Type B pancreatic cell (in vitro differentiated cells): ENCODE results near the gene TLE1. TPM values are rescaled to one million over a fixed set of nuclear protein-coding genes. Genes with fewer than 3 reads are reported as not detected.
"Not testable (repeated sequence)": the region's sequence is repeated elsewhere in the genome, so short reads cannot be mapped to it uniquely, and the experiment has no call there.

Source experiments
- DNase-seq: peaks from one replicate; pipeline ENCODE4 v3.0.0; 2021; ENCODE audit warnings: mixed read lengths; ENCODE audit not compliant: unreplicated experiment; ENCODE audit errors: extremely low spot score
- H3K27ac Mint-ChIP-seq: 2 replicates; pipeline ENCODE4 v1.8.0; 2021; ENCODE audit warnings: mild to moderate bottlenecking, mixed read lengths
- H3K27me3 Mint-ChIP-seq: 2 replicates; pipeline ENCODE4 v1.8.0; 2021; ENCODE audit warnings: mixed read lengths
- H3K36me3 Mint-ChIP-seq: 2 replicates; pipeline ENCODE4 v1.8.0; 2021; ENCODE audit warnings: mixed read lengths
- H3K4me1 Mint-ChIP-seq: one replicate; pipeline ENCODE4 v1.8.0; 2021; ENCODE audit warnings: mixed read lengths; ENCODE audit not compliant: unreplicated experiment
- H3K4me3 Mint-ChIP-seq: 2 replicates; pipeline ENCODE4 v1.8.0; 2021; ENCODE audit warnings: mild to moderate bottlenecking, mixed read lengths
- H3K9me3 Mint-ChIP-seq: 2 replicates; pipeline ENCODE4 v1.8.0; 2021; ENCODE audit warnings: mixed read lengths
- total RNA-seq: library from RNA; stranded (reverse); gene quantifications from 2 replicates; pipeline ENCODE4 v1.2.1, GENCODE V29; 2021; ENCODE audit warnings: low replicate concordance
- TF ChIP-seq, protein P1 (sequence below): fragments of 200-600 bp; sonication (generic); conservative IDR thresholded peaks from 2 replicates; pipeline ENCODE4 v1.5.0; 2021; ENCODE audit warnings: antibody characterized with exemption, mild to moderate bottlenecking

Gene TLE1
- total RNA-seq, 1 donor from 2014 or later: 99.6 TPM

DNA sequence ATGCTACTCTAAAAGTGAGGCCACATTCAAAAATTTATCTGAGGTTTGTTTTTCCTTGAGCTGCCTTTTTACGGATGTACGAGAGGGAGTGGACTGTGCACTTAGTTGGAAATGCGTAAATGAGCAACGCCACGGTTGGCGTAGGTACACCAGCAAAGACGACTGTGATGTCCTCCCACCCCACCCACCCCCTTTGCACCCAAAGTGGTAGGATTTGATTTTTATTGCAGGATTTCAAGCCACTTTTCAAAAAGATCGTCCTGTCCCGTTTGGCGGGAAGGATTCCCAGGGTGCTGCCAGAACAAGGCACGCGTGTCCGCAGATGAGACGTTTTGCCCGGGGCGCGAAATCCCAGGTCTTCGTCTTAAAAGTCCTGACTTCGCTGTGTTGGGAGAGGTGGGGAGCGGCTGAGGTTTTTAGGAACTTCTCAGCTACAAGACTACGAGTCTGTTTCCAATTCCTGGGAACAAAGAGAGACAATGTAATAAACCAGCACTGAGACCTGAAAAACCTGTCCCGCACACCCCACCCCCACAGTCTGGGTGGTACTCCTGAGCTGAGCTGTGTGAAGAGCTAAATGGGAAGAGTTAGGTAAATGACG is 1.0 kb upstream of the TLE1 start:
- peak overlapping the region; percentile 94 for H3K27ac Mint-ChIP-seq
- peaks cover 40% of the 10 kb centered on the region for H3K4me1 Mint-ChIP-seq
- H3K27me3 Mint-ChIP-seq: peaks cover 14% of the 10 kb centered on the region
- H3K4me3 Mint-ChIP-seq: peak overlapping the region; percentile 98
- H3K36me3 Mint-ChIP-seq: peaks cover 5% of the 10 kb centered on the region
- H3K9me3 Mint-ChIP-seq: no peaks in the 10 kb centered on the region
- DNase-seq: peak; percentile 71
- TF ChIP-seq, protein P1, sequence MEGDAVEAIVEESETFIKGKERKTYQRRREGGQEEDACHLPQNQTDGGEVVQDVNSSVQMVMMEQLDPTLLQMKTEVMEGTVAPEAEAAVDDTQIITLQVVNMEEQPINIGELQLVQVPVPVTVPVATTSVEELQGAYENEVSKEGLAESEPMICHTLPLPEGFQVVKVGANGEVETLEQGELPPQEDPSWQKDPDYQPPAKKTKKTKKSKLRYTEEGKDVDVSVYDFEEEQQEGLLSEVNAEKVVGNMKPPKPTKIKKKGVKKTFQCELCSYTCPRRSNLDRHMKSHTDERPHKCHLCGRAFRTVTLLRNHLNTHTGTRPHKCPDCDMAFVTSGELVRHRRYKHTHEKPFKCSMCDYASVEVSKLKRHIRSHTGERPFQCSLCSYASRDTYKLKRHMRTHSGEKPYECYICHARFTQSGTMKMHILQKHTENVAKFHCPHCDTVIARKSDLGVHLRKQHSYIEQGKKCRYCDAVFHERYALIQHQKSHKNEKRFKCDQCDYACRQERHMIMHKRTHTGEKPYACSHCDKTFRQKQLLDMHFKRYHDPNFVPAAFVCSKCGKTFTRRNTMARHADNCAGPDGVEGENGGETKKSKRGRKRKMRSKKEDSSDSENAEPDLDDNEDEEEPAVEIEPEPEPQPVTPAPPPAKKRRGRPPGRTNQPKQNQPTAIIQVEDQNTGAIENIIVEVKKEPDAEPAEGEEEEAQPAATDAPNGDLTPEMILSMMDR: no peak

DNA sequence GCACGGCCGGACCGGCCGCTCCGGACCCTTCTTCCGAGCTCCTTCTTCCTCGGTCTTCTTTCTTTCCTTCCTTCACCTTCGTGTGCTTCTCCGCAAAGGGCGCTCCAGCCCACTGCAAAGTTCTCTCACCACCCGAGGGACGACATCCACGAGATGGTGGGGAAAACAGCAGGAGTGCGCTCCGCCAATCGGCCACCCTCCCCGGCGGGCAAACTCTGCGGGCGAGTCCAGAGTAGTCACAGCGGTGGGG is 329 bp downstream of the TLE1 start:
- Mint-ChIP-seq H3K4me3 (peak overlapping the region; percentile 98), H3K27me3 (peaks cover 14% of the 10 kb centered on the region), H3K4me1 (peaks cover 28% of the 10 kb centered on the region), H3K27ac (peak overlapping the region; percentile 86)
- H3K9me3 Mint-ChIP-seq, H3K36me3 Mint-ChIP-seq, DNase-seq: not testable (repeated sequence)

DNA sequence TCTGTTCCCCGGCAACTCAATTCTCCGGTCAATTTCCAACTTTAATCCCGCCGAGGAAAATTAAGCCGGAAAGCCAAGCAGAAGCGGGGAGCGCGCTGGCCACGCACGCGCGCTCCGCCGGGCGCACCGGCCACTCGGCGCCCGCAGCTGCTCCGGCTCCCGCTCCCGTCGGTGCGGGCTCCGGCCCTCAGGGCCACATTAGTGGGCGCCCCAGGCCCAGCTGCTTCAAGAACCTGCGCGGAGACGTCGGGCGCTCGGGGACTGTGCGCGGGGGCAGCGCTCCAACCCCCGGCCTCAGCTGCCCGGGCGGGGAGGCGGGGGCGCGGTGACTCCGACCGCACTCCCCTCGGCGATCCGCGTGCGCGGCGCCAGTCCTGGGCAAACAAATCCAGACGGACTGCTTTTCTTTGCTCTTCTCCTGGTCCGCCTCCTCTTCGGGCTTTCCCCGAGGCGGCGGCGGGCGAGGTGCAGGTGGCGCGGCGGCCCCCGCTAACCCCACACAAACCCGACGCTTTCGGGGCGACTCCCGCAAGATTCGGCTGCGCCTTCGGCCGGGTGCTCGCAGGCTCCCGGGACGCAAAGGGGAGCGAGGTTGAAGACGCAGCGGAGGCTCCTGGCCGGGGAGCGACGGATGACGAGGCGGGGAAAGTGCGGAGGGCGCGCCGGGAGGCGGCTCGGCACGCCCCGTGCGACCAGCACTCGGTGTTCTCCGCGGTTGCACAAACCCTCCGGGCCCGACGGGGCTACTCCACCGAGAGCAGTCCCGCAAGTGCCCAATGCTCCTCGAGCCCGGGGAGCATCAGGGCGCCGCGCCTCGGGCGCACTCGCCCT is 870 bp downstream of the TLE1 start:
- Mint-ChIP-seq H3K4me1 (peaks cover 23% of the 10 kb centered on the region), H3K4me3 (peak overlapping the region; percentile 98), H3K27me3 (peaks cover 11% of the 10 kb centered on the region), H3K27ac (peak overlapping the region; percentile 86)
- not testable (repeated sequence) for H3K9me3 Mint-ChIP-seq, H3K36me3 Mint-ChIP-seq
- DNase-seq: peak; percentile 78

DNA sequence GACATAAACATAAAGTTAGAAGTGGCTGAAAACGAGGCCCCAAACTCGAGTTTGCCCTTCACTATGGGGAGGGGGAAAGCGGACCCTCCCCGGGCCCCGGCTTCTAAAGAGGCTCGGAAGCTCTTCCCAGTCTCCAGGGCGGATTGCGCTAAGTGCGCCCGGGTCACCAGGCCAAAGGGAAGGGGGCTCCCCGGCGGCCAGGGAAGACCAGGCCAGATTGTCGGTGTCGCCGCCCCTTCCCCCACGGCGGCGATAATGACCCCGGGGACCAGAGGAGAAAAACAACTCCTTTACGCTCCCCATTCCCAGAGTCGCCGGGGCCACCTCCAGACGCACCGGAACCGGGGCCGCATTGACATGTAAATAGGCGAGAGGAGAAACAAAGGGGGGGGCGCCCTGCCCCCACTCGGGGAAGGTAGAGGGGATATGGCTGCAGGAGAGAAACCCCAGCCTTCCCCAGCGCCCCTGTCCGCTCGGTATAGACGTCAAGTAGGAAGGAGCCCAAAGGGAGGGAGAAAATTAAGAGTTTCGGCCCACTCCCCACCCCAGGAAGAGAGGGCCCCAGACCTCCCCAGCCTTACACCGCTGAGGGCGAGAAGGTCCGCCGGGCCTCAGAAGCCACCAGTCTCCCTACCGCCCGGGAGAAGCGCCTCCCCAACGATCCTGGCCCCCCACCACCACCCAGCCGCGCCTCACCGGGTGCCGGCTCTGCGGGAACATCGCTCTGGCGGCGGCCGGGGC is 1.7 kb downstream of the TLE1 start:
- H3K4me1 Mint-ChIP-seq: peaks cover 21% of the 10 kb centered on the region
- H3K27ac Mint-ChIP-seq: no peak overlapping the region
- peaks cover 5% of the 10 kb centered on the region for H3K36me3 Mint-ChIP-seq
- no peaks in the 10 kb centered on the region for H3K9me3 Mint-ChIP-seq
- H3K4me3 Mint-ChIP-seq: no peak overlapping the region
- DNase-seq: no peak
- H3K27me3 Mint-ChIP-seq: peaks cover 10% of the 10 kb centered on the region
- TF ChIP-seq, protein P1: no peak

DNA sequence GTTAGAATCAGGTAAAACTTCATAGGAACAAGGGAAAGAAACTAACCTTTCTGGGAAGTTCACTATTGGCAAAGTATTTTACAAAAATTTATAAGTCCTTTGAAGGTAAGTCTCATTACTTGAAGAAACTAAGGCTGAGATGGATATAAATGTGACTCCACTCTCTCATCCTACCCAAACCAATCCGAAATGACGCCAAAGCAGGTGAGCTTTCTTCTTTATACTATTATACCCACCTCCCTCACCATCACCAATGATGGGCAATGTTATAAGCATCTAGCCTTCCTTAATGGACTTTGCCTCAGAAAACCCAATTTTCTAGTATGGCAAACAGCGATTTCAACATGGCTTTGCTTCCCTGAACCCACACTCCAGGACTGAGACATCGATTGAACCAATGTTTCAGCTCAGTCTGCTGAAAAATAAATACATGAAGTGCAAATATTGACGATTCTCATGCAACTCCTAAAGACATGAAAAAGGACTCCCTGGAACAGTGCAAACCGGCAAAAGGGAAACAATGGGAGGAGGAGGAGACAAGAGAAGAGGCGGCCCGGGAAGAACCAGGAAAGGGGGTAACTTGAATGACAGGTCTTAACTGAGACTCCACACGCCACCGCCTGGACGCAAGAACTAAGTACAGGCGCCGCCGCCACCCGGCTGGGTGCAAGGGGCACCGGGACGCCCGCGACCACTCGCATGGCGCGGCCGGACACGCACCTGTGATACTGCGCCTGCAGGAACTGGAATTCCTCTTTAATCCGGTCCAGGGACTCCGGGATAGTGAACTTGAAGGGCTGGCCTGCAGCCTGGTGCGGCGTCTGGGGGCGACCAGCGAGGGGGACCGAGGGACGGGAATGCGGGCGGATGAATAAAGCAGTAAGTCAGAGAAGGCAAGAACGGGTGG is 2.5 kb downstream of the TLE1 start:
- Mint-ChIP-seq H3K27ac (no peak overlapping the region), H3K4me3 (no peak overlapping the region), H3K36me3 (peaks cover 5% of the 10 kb centered on the region), H3K4me1 (peaks cover 14% of the 10 kb centered on the region), H3K9me3 (no peaks in the 10 kb centered on the region), H3K27me3 (peaks cover 10% of the 10 kb centered on the region)
- TF ChIP-seq, protein P1: peak; percentile 78
- peak; percentile 84 for DNase-seq
